Measurements from ENCODE around the gene VCX2.
"Not testable (repeated sequence)": the region's sequence is repeated elsewhere in the genome, so short reads cannot be mapped to it uniquely, and the experiment has no call there.

Gene VCX2

GRCh38 chrX:8126092-8126491, 45.0 kb downstream of the VCX2 start:
- no peak for DNase-seq
- in situ Hi-C loops (cut with MboI; ENCODE audit: low pct_unique_long_range_greater_than_20kb, low sequenced_read_pairs), result no loop called here

DNA sequence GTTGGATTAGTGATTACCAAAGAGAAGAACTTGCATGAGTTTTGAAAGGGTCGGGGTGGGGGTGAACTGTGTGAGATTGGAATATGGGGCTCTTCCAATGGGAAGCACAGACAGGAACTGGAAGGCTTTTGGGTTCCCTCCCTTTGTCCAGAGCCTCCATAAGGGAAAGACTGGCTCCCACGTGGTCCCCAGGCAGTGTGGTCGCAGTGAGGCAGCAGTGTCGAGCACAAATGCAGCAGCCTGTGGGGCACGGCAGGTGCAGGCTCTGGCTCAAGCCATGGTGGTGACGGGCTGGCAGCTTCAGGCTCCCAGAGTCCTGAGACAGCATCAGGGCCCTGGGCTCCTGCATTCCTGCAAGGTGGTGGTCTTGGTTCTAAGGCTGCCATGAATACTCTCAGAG, 45.5 kb downstream of the VCX2 start:
- in situ Hi-C loops (cut with MboI; ENCODE audit: low pct_unique_long_range_greater_than_20kb, low sequenced_read_pairs), result no loop called here
- no peak for DNase-seq

DNA sequence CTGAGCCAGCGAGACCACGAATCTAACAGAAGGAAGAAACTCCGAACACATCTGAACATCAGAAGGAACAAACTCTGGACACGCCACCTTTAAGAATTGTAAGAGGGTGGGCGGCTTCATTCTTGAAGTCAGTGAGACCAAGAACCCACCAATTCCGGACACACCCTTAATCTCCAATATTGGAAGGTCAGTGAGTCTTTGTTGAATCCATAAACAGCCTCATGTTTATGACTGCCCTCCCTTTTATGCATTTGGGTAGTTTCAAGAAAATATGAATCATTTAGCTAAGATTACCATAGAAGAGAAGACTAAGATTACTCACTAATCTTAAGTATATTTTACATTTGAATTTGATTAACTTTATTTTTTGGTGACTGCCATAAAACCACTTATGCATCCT, 48.5 kb downstream of the VCX2 start:
- no peak for DNase-seq
- in situ Hi-C loops (cut with MboI; ENCODE audit: low pct_unique_long_range_greater_than_20kb, low sequenced_read_pairs), result no loop called here

DNA sequence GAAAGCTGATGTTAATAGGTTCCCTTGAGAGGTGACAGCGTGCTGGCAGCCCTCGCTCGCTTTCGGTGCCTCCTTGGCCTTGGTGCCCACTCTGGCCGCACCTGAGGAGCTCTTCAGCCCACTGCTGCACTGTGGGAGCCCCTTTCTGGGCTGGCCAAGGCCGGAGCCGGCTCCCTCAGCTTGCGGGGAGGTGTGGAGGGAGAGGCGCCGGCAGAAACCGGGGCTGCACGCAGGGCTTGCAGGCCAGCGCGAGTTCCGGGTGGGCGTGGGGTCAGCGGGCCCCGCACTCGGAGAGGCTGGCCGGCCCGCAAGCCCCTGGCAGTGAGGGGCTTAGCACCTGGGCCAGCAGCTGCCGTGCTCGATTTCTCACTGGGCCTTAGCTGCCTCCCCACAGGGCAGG, 49.7 kb downstream of the VCX2 start:
- in situ Hi-C loops (cut with MboI; ENCODE audit: low pct_unique_long_range_greater_than_20kb, low sequenced_read_pairs); DNase-seq: not testable (repeated sequence)
